HK-2 (cell line): ENCODE data around the gene PKP4.

Experiments
- DNase-seq: peaks from one replicate; pipeline ENCODE4 v3.0.0-alpha.2; 2018; ENCODE audit not compliant: unreplicated experiment

PKP4 gene

GRCh38 chr2:158546412-158547144 is 89.8 kb downstream of the PKP4 start:
- no peak for DNase-seq

GRCh38 chr2:158553257-158553656 is 96.5 kb downstream of the PKP4 start:
- no peak for DNase-seq

- no peak for DNase-seq
Observed at GRCh38 chr2:158554996-158555395, 98.2 kb downstream of the PKP4 start.

- DNase-seq, result no peak
Observed at GRCh38 chr2:158556124-158556523, 99.4 kb downstream of the PKP4 start.

- DNase-seq, result no peak
Observed at GRCh38 chr2:158557752-158558151, 101.0 kb downstream of the PKP4 start.

- no peak for DNase-seq
Observed at GRCh38 chr2:158559252-158559651, 102.5 kb downstream of the PKP4 start.

GRCh38 chr2:158560259-158560658 is 103.5 kb downstream of the PKP4 start:
- no peak for DNase-seq

- DNase-seq, result no peak
Observed at GRCh38 chr2:158561054-158561453, 104.3 kb downstream of the PKP4 start.

GRCh38 chr2:158567208-158567607 is 110.5 kb downstream of the PKP4 start:
- no peak for DNase-seq

GRCh38 chr2:158569284-158569683 is 112.5 kb downstream of the PKP4 start:
- no peak for DNase-seq

- DNase-seq, result no peak
Observed at GRCh38 chr2:158570869-158571268, 114.1 kb downstream of the PKP4 start.

GRCh38 chr2:158573739-158574138 is 117.0 kb downstream of the PKP4 start:
- DNase-seq, result no peak

GRCh38 chr2:158575051-158575635 is 118.4 kb downstream of the PKP4 start:
- no peak for DNase-seq

- DNase-seq, result no peak
Observed at GRCh38 chr2:158577141-158577540, 120.4 kb downstream of the PKP4 start.

GRCh38 chr2:158578703-158579330 is 122.1 kb downstream of the PKP4 start:
- no peak for DNase-seq

- DNase-seq, result no peak
Observed at GRCh38 chr2:158579928-158580327, 123.2 kb downstream of the PKP4 start.

GRCh38 chr2:158580760-158581159 is 124.0 kb downstream of the PKP4 start:
- DNase-seq, result no peak

- no peak for DNase-seq
Observed at GRCh38 chr2:158582670-158583069, 125.9 kb downstream of the PKP4 start.

- no peak for DNase-seq
Observed at GRCh38 chr2:158583923-158584322, 127.2 kb downstream of the PKP4 start.

- DNase-seq, result no peak
Observed at GRCh38 chr2:158586491-158586890, 129.7 kb downstream of the PKP4 start.

GRCh38 chr2:158589303-158589702 is 132.6 kb downstream of the PKP4 start:
- DNase-seq, result no peak

- DNase-seq, result no peak
Observed at GRCh38 chr2:158598862-158599517, 142.2 kb downstream of the PKP4 start.

GRCh38 chr2:158599609-158600008 is 142.9 kb downstream of the PKP4 start:
- no peak for DNase-seq
